GM18907 (cell line): ENCODE data around the gene MAP3K20.
"Not testable (repeated sequence)": the region's sequence is repeated elsewhere in the genome, so short reads cannot be mapped to it uniquely, and the experiment has no call there.

Experiments used
- ATAC-seq: cut with Tn5 transposase; IDR thresholded peaks from one replicate; pipeline ENCODE4 v1.9.1; 2021; ENCODE audit warnings: mild to moderate bottlenecking, moderate library complexity; ENCODE audit not compliant: unreplicated experiment

MAP3K20 gene

DNA sequence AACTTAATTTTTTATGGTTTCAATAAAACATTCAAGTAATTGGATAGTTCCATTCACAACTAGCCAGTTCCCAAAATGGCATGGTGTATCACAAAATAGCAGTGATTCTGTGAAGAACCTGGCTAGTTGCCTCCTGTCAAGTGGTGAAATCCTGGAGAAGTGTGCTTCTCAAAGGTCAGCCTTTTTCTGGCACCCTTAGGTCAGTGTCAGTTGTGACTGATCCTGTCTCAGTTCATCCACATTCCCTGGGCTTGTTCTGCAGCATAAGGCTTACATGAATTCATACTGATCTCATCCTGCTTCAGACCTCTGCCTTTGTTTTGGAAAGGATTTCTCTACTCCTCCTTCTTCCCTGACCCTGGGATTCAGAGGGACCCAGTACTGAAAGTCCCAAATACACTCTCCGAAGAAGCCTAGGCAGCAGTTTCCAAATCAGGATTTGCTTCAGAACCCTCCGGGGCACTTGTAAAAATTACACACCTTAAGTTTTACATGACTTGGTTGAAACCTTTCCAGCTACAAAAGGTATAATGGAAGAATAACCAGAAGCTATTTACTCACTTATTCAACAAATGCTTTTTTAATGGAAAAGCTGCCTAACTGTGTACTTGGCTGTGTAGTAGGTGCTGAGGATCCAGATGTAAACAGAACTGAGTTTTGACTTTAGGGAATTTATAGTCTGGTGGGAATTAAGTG is 11.0 kb downstream of the MAP3K20 start:
- no peak for ATAC-seq

DNA sequence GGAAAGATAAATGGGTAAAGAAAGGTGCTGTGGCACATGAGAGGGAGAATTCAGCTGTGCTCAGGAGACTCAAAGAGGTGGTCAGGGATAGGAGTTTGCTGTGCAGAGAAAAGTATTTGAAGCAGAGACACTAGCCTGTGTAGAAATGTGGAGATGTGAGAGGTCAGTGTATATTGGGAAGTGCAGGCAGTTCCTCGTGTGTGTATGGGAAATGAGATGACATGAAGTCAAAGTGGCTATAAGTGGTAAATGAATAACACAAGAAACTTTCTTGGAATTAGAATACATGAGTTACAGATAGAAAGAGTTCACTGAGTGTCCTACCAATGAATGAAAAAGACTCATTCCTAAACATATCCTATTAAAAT is 11.6 kb downstream of the MAP3K20 start:
- ATAC-seq: no peak

DNA sequence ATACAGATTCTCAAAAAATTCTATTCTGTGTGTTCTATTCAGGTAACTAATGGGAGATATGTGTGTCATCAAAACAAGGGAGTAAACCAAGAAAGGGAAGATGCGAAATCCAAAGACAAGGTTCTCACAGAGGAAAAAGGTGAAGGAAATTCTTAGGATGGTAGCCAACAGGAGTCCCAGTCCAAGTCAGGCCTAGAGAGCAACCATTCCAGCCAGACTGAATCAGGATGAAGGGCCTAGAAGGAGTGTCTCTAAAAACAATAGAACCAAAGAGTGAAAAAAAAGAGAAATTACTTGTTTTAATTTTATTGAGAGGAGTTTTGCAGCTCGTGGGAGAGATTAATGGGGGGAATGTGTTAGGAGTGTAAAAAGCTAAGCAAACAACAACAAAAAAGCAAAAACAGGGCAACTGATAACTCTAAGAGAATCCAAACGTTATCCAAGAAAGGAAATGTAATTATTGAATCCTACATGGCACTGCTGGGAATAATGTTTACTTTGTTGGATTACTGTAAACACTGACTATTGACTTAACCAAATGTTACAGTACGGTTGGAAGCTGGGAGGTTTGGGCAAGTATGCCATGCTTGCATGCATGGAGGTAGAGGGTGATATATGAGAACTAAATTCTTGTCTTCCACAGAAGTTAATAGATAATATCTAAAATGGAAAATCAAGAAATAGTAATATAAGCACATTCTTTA is 12.3 kb downstream of the MAP3K20 start:
- ATAC-seq: no peak

DNA sequence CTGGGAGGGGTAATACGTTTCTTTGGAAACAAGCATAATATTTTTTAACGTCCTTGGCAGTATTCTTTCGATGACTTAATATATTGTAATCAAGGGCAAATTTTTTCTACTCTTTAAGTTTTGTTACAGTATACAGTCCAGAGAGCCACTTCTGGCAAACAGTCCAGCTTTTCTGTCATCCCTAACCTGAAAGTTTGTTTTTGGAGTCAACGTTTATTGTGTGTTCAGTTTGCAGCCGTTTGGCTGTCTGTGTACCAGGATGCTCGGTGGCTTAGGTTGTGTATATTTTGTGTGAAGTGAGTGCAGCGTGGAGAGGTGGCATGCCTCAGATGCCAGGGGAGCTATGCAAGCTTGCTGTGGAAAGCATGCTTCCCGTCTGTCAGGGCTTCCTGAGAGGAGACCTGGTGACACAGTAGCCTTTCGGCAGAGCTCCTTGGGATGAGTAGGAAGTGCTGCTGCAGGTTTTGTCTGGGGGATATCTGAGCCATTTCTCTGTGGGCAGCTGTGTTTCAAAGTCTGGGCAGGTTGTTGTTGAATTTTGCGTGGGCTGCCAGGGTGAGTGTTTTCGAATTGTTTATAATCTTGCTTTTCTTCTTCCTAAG is 14.7 kb downstream of the MAP3K20 start:
- ATAC-seq: no peak

DNA sequence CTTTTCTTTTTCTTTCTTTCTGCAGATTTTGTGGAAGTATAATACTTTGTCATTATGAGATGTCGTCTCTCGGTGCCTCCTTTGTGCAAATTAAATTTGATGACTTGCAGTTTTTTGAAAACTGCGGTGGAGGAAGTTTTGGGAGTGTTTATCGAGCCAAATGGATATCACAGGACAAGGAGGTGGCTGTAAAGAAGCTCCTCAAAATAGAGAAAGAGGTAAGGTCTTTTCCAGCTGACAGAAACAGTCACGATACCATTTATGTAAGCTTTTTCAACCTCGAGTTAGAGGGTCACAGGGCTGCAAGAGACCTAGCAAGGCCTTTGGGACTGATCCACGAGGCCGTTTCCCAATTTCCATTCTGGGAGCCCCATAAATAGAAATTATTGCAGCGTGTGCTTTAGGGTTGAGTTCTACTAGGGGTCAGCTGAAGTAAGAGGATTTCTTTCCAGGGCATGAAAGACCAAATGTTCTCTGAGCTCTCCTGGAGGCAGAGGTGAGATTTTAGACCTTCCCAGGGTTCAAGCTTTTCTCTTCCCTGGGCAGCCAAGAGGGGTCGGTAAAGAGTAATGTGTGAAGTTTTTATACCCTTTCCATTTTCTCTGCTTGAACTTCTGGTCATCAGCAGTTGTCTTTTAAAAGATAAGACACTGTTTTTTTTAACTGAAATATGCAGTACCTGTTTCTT is 15.5 kb downstream of the MAP3K20 start:
- ATAC-seq: no peak

DNA sequence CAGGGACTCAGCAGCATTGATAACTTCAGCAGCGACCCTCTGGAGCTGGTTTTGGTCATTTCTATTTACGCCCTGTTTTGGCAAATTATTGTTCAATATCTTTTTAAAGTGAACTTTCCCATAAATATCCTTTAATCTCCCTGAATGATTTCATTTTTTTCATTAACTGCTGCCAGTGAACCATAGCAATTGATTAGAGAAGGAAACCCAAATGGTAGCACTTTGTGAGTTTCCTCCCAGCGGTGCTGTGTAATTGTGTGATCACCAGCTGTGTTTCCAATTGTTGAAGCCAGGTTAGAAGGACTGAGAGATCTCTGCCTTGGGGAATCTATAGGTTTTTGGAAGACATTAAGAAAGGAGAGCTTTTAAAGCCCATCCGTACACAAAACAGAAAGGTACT is 16.3 kb downstream of the MAP3K20 start:
- ATAC-seq: no peak

DNA sequence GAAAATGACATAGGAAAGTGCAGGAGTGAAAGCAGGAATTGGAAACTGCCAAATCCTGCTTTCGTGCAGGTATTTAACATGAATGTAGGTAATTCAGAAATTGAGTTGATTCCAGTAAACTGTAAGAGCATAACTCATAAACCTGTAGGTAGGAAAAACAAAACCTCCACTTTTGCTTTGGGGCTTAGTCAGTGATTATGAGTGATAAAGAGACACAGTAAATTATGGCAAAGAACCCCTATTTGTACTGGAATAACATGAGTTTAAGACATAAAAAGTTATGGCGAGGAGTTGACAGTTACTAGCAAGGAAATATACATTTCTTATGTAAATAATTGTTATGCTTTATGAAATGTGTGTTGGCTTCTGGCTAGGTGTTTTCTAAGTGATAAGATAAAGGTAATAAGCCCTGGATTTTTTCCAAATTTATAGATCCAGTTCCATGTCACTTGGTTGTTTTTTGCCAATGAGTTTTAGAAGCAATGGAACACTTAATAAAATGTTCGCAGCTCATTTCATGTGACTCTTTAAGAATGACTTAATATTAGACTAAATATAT is 17.3 kb downstream of the MAP3K20 start:
- ATAC-seq: no peak

DNA sequence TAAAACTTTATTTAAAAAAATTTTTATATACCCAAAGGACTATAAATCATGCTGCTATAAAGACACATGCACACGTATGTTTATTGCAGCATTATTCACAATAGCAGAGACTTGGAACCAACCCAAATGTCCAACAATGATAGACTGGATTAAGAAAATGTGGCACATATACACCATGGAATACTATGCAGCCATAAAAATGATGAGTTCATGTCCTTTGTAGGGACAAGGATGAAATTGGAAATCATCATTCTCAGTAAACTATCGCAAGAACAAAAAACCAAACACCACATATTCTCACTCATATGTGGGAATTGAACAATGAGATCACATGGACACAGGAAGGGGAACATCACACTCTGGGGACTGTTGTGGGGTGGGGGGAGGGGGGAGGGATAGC is 18.0 kb downstream of the MAP3K20 start:
- not testable (repeated sequence) for ATAC-seq

DNA sequence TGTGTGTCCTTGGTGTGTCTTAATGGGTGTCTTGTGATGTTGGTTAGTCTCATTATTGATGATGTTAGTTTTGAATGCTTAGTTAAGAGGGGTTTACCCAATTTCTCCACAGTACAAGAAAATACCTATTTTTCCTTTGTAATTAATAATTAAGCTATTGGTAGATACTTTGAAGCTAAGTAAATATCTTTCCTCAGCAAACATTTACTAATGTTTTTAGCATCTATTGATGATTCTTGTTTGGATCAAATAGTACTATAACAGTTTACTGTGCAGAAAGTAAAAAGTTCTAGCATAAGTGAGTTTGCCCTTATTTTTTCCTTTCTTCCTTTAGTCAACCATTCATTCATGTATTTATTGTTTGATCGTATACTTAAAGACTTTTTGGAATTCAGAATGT is 19.1 kb downstream of the MAP3K20 start:
- no peak for ATAC-seq

DNA sequence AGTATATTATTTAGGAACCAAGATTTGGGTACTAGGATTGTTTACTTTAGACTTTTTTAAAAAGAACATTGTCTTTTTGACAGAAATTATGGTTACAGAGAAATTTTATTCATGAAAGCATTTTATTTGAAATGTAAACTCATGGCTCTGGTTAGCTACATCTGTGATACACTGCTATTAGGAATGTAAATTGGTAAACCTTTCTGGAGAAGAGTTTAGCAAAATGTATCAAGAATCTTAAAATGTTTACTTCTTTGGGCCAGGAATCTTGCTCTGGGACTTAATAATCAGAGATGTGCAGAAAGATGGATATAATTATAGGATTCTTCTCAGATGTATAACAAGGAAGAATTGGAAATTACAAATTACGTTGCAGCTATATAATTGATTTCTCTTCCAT is 19.7 kb downstream of the MAP3K20 start:
- ATAC-seq: no peak

DNA sequence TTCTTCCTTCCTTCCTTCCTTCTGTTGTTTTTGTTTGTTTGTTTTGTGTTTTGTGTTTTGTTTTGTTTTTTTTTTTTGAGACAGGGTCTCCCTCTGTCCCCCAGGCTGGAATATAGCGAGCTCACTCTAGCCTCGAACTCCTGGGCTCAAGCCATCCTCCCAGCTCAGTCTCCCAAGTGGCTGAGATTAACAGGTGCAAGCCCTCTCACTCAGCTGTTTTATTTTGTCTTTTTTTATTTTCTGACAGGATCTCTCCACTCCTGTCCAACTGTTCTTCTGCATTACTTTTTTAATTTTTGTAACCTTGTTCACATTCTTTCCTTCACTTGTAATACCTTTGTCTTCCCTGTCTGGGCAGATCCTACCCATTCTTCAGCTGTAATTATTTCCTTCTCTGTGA is 23.6 kb downstream of the MAP3K20 start:
- no peak for ATAC-seq

DNA sequence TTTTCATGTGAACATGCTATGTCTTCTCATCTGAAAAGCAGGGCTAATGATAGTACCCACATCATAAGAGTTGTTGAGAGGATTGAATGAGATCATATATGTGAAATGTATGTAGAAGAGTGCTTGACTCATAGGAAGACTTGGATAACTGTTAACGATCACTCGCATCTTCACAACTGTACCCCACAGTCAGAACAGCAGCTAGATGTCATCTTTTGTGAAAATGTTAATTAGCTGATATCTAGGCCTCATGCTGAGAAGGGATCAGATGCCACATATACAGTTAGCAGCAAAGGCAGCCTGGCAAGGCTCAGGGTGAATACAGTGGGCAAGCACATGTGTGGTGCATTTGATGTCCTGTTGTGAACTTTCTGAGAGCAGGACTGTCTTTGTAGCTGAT is 24.2 kb downstream of the MAP3K20 start:
- ATAC-seq: no peak

DNA sequence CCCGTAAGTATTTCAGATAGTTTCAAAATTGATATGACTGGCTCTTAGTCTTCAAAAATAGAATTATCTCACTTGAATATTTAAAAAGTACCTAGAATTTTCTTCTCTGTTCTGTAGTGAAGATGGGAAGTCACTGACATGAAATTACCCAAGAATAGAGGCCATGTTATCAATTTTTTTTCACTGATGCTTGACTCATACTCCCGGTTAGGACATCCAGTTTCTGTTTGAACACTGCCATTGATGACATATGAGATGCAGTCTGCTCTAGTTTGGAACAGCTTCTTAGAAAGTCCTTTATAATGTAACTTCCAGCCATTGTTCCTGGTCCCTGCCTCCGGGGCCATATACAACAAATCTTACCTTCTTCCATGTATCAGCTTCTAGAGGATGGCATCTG is 26.0 kb downstream of the MAP3K20 start:
- peak; percentile 68 for ATAC-seq

DNA sequence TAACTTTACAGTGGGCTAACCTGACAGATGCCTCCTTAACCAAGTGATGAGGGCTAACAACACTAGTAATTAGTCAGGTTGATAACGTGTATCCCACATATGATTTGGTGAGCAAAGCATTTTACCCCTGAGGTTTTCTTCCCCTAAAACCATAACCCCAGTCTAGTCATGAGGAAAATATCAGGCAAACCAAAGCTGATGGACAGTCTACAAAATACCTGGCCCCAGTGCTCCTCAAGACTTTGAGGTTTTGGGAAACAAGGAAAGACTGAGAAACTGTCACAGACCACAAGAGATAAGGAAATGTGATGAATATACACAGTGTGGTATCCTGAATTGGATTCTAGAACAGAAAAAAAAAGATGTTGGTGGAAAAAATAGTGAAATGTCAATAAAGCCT is 28.5 kb downstream of the MAP3K20 start:
- ATAC-seq: no peak

DNA sequence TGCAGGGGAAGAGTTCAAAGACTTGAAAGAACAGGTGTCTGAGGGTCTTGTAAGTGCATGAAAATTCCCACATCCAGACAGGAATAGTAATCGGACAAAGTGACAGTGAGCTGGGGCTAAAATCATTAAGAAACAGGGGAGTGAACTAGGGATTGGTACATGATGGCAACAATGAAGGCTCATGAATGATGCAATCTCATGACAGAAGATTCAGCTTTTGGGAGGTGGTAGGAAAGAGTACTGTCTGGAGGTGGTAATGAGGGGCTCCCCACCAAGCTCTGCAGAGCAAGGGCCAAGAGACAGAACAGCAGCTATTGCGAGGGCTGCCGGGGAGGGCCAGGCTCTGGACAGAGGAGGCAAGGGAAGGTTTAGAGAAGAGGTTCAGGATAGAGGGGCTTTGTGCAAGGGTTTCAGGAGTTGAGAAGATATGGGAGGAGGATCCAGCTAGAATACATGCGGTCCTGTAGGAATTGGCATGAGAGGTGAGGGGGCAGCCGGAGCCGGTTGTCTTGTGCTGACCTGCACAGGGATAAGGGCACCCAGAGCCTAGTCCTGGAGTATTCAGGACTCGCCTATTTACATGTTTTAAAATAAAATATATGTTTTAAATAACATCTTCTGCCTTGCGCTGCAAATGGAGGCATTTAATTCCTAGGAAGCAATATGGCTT is 31.4 kb downstream of the MAP3K20 start:
- no peak for ATAC-seq

DNA sequence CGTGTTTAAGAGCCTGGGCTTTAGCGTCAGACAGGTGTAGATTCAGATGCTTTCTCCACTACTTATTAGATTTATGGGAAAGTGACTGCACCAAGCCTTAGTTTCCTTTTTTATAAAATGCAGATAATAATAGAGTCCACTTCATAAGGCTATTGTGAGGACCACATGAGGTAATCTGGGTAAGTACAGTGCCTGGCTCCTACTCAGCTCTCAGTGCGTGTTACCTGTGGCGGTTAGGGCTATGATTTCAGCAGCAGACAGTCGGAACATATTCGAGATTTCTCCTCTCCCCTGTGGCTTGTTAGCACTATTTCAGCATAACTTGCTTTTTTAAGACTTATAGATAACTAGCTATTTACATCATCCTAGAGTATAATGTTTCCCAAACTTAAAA is 32.0 kb downstream of the MAP3K20 start:
- no peak for ATAC-seq

DNA sequence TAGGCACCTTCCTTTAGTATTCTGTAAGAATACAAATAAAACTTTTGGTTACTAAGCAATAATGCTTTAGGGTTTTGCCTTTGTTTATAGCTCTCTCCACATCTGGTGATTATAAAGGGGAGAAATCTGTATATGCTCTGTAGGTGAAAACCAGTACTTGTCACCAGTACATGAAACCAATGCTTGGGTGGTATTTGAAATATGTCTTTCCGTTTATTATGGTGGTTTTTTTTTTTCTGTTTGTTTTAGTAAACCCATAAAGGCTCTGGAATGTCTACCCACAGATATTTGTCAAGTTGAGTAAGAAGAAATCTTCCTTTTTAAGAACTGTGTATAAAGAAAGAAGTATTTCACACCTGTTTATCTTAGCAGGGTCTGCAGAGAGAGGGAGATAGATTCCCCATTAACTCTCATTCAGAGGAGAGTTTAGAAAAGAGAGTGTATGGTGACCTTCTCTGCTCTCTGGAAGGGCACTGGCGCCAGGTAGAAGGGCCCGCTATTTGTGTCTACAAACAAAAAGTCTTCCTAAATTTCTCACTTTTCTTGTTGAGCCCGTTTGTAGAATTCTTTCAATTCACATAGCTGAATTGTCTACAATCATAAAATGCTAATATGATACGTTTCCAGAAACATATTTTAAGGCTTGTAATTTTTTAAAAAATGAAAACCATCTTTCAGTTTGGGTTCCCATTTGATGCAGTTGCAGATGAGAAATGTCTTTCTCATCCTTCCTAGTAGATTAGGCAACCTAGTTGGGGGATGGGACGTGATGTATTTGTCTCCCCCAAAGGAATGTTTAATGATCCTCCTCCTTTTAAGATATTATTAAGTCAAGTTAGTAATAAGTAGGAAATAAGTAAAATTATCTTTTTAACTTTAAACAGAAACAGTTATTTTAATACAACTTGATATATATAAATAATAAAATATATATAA is 33.9 kb downstream of the MAP3K20 start:
- ATAC-seq: no peak

DNA sequence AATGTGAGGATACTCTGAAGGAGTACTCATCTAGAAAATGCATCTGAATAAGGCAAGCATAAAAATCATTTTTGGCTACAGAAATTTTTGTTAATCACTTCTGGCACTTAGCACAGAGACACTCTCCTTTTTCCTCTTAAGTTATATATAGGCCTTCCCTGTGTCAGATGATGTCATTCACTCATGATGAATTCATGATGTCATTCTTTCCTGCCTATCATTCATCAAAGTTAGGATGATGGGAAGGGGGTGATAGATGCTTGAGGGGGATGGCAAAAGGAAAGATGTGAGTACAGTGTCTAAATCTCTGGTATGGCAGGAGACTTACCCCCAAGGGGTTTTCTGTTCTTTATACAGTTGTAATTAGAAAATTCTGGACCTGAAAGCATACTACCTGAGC is 42.0 kb downstream of the MAP3K20 start:
- ATAC-seq: no peak

DNA sequence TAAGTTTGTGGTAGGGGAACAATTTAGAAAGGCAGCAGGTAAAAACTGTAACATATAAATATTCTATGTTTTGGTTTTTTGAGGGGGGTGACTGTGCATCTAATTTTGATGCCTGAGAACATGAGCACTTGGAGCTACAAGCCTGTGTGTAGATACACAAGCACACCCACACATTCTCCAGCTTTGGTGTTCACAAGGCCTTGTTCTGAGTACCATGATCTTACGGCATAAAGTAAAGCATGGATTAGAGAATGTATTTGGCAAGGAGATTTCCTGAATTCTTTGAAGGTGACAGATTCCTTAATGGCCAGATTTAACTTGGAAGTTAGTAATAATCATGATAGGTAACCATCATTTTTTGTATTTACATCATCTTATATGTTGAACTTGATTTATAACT is 42.7 kb downstream of the MAP3K20 start:
- ATAC-seq: no peak
